Lower lobe of right lung (tissue), 2 donors: ENCODE results near the gene MGAT1. TPM values are rescaled to one million over a fixed set of nuclear protein-coding genes. Genes with fewer than 3 reads are reported as not detected.
"Not testable (repeated sequence)": the region's sequence is repeated elsewhere in the genome, so short reads cannot be mapped to it uniquely, and the experiment has no call there.

Experiments used
- ATAC-seq, 2 donors: fragments of 200-7000 bp; cut with Tn5 transposase; one replicate each; pipeline ENCODE4 v1.9.1; 2020 to 2022; ENCODE audit warnings: mild to moderate bottlenecking in 2 of 2, moderate library complexity in 2 of 2
- DNase-seq: peaks from one replicate; pipeline ENCODE4 v3.0.0-alpha.2; 2020
- H3K27ac ChIP-seq: fragments of 200-600 bp; one replicate; pipeline ENCODE4 v1.8.0; 2022
- H3K27me3 ChIP-seq: fragments of 200-600 bp; one replicate; pipeline ENCODE4 v1.8.0; 2022; ENCODE audit warnings: low read depth
- H3K36me3 ChIP-seq: fragments of 200-600 bp; one replicate; pipeline ENCODE4 v1.8.0; 2022; ENCODE audit warnings: mild to moderate bottlenecking
- H3K4me1 ChIP-seq: fragments of 200-600 bp; one replicate; pipeline ENCODE4 v1.8.0; 2022
- H3K4me3 ChIP-seq: fragments of 200-600 bp; one replicate; pipeline ENCODE4 v1.8.0; 2022; ENCODE audit warnings: mild to moderate bottlenecking
- H3K9me3 ChIP-seq: fragments of 200-600 bp; one replicate; pipeline ENCODE4 v1.8.0; 2022
- intact Hi-C: fragments of 100-400 bp; cut with DNase I; formaldehyde crosslinking; loops from one replicate; pipeline ENCODE4 v1.11.0; 2022
- total RNA-seq: library from RNA; stranded (reverse); fragmentation: NEBNext Ultra II Directional; extraction: Animal tissue kit (Norgen Biotek cat#: 25700); gene quantifications from one replicate; pipeline ENCODE4 v1.2.1, GENCODE V29; 2021
- TF ChIP-seq, protein P1 (sequence below): fragments of 200-600 bp; IDR thresholded peaks from one replicate; pipeline ENCODE4 v1.8.0; 2022; ENCODE audit warnings: antibody characterized with exemption, mild to moderate bottlenecking
- donor health status: DM: no; HTN: yes; CAD: no; lungs with severe emphysema.

Gene MGAT1
- total RNA-seq, 1 donor from 2014 or later: 241 TPM

DNA sequence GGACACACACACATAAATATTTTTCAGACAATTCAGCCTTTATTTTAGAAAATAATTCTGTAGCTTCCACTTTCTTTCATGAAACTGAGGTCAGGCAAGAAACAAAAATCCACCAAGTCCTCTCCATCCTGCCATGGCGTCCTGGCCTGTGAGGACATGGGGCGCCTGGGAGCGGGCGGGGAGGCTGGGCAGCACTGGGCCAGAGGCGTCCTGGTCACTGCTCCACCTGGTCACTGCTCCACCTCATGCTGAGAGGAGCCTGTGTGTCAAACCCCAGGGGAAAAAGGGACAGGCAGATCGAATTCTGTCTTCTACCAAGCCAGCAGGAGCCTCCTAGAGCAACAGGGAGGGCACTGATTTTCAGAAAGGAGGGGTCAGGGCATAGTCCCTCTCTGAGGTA is 12.1 kb downstream of the MGAT1 start:
- ATAC-seq (no peak), DNase-seq (no peak)
- H3K4me3 ChIP-seq: no peak overlapping the region
- no peak overlapping the region for H3K27ac ChIP-seq
- TF ChIP-seq, protein P1, sequence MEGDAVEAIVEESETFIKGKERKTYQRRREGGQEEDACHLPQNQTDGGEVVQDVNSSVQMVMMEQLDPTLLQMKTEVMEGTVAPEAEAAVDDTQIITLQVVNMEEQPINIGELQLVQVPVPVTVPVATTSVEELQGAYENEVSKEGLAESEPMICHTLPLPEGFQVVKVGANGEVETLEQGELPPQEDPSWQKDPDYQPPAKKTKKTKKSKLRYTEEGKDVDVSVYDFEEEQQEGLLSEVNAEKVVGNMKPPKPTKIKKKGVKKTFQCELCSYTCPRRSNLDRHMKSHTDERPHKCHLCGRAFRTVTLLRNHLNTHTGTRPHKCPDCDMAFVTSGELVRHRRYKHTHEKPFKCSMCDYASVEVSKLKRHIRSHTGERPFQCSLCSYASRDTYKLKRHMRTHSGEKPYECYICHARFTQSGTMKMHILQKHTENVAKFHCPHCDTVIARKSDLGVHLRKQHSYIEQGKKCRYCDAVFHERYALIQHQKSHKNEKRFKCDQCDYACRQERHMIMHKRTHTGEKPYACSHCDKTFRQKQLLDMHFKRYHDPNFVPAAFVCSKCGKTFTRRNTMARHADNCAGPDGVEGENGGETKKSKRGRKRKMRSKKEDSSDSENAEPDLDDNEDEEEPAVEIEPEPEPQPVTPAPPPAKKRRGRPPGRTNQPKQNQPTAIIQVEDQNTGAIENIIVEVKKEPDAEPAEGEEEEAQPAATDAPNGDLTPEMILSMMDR: no peak
- H3K36me3 ChIP-seq: peaks cover 79% of the 10 kb centered on the region
- intact Hi-C loops: no loop called here
- peaks cover 41% of the 10 kb centered on the region for H3K4me1 ChIP-seq
- no peaks in the 10 kb centered on the region for H3K9me3 ChIP-seq
- no peaks in the 10 kb centered on the region for H3K27me3 ChIP-seq

DNA sequence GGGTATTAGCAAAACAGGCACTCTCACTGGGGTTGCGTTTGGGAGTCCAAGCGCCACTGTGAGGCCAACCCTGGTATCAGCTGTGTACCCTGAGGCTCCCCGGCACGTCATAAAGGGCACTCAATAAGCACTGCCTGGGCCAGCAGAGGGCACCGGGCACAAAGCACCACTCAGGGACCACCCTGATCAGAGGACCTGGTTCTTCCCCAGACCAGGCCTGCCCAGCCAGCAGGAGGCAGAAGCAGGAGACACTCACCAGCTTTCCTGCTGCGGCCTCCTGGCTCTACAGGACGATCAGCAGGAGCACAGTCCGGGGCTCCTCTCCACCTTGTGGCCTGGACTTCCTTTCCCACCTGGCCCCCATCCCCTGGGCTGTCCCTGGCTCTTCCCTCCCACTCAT is 12.6 kb downstream of the MGAT1 start:
- Histone ChIP-seq H3K4me1 (peaks cover 44% of the 10 kb centered on the region), H3K36me3 (peaks cover 74% of the 10 kb centered on the region), H3K4me3 (no peak overlapping the region), H3K9me3 (no peaks in the 10 kb centered on the region), H3K27ac (no peak overlapping the region), H3K27me3 (no peaks in the 10 kb centered on the region)
- DNase-seq (no peak), ATAC-seq (no peak)
- intact Hi-C loops: no loop called here
- TF ChIP-seq, protein P1: no peak

GRCh38 chr5:180788651-180789410 is 13.8 kb downstream of the MGAT1 start:
- Histone ChIP-seq H3K4me1 (peaks cover 53% of the 10 kb centered on the region), H3K36me3 (peaks cover 62% of the 10 kb centered on the region)
- DNase-seq: not testable (repeated sequence)

GRCh38 chr5:180787711-180788431 is 14.7 kb downstream of the MGAT1 start:
- TF ChIP-seq, protein P1: no peak
- DNase-seq (no peak), ATAC-seq (no peak)
- Histone ChIP-seq H3K27ac (peak overlapping the region; percentile 18), H3K4me3 (no peak overlapping the region), H3K9me3 (no peaks in the 10 kb centered on the region), H3K27me3 (no peaks in the 10 kb centered on the region), H3K36me3 (peaks cover 53% of the 10 kb centered on the region), H3K4me1 (peaks cover 44% of the 10 kb centered on the region)
- intact Hi-C loops: no loop called here

More at GRCh38 chr5:180788651-180789410, 13.8 kb downstream of the MGAT1 start:
- H3K27ac ChIP-seq, intact Hi-C loops, H3K9me3 ChIP-seq, H3K27me3 ChIP-seq, H3K4me3 ChIP-seq, ATAC-seq: not testable (repeated sequence)

DNA sequence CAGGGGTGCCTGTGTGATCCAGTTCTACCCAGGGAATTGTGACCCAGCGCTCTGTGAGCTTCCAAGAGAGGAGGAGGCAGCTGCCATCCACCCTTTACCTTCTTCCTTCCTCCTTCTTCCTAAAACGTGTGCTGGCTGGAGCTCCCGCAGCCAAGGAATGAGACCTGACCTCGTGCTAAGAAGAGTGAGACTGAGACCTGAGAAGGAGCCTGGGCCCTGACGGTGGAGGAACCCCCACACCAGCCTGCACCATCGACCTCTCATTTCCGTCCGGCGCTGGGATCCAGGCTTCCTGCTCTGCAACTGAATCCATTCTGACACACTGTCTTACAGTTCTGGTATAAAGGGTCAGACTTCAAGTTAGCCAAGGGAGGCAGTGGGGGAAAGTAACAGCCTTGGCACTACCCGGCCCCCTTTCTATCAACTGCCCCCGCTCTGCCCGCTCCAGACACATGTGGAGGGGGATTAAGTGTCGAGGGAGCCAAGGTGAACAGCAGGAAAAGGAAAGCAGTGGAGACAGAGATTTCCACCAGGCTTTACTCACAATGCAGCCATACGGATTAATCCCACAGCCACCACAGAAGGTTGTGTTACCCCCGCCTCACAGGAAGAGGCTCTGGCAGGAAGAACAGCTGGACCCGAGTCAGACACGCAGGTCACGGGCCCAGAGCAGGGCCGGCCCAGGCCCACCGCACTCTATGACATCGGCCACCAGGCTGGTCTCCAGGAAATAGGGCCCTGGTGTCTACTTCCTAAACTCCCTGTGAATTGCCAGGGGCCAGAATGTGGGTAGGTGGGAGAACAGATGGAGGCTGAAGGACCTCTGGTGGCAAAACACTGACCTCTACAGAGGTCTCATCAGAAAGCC is 15.8 kb downstream of the MGAT1 start:
- DNase-seq (no peak), ATAC-seq (peak in 1 of 2 donors; percentile 1)
- intact Hi-C loops: no loop called here
- TF ChIP-seq, protein P1: no peak
- peak overlapping the region; percentile 76 for H3K27ac ChIP-seq
- H3K4me1 ChIP-seq: peaks cover 44% of the 10 kb centered on the region
- no peaks in the 10 kb centered on the region for H3K27me3 ChIP-seq
- no peaks in the 10 kb centered on the region for H3K9me3 ChIP-seq
- peaks cover 41% of the 10 kb centered on the region for H3K36me3 ChIP-seq
- H3K4me3 ChIP-seq: no peak overlapping the region
